Measurements from ENCODE around the gene RMI2. TPM values are rescaled to one million over a fixed set of nuclear protein-coding genes. Genes with fewer than 3 reads are reported as not detected.

The RMI2 gene
- polyA plus RNA-seq, 1 donor (not counting 4 experiments of a cell fraction or from before 2014, with no cell fraction given), result 6.8 TPM

DNA sequence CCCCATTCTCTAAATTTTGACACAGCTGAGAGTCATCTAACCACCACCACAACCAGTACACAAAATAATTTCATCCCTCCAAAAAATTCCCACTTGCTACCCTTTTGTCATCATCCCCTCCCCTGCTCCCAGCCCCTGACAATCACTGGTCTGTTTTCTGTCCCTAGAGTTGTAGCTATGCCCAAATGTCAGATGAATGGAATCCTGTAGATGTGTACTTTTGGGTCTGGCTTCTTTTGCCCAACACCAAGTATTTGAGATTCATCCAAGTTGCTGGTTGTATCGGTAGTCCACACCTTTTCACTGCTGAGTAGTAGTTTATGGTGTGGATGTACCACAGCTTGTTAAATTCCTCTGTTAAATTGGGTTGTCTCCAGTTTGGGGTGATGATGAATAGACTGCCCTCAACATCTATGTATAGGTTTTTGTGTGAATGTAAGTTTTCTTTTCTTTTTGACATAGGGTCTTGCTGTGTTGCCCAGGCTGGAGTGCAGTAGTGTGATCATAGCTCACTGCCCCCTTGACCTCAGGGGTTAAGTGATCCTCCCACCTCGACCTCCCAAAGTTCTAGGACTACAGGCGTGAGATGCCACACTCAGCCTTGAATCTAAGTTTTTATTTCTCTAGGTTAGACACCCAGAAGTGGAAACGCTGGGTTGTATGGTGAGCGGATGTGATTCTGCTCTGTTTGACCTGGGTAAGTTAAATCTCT is 14.6 kb upstream of the RMI2 start:
- no peak overlapping the region for H2AFZ ChIP-seq (ENCODE audit: control insufficient read depth, low read length)
- no peak overlapping the region for H3K9ac ChIP-seq (ENCODE audit: control insufficient read depth, extremely low read depth, insufficient read depth, low read length)
- H3K4me1 ChIP-seq (ENCODE audit: control insufficient read depth, extremely low read depth, insufficient read depth, low read length), result peaks cover 14% of the 10 kb centered on the region
- H3K4me3 ChIP-seq (ENCODE audit: control insufficient read depth in 2 of 3, extremely low read depth in 1 of 3, insufficient read depth in 2 of 3, low read depth in 1 of 3, low read length in 3 of 3), result no peak overlapping the region
- no peak overlapping the region for H3K27ac ChIP-seq (ENCODE audit: control insufficient read depth, insufficient read depth, low read length)
- H3K4me2 ChIP-seq (ENCODE audit: control insufficient read depth, extremely low read depth, insufficient read depth, low read depth, low read length), result no peak overlapping the region
- no peaks in the 10 kb centered on the region for H3K9me1 ChIP-seq (ENCODE audit: control insufficient read depth, extremely low read depth, insufficient read depth, low read length)
- dilution Hi-C loops (cut with MboI; ENCODE audit: extremely low pct_ligation_motif_present, low sequenced_read_pairs), result no loop called here
- TF ChIP-seq EZH2 (IDR thresholded peaks at IDR 0.05; ENCODE audit: low read length), result no peak
- TF ChIP-seq, protein P1, sequence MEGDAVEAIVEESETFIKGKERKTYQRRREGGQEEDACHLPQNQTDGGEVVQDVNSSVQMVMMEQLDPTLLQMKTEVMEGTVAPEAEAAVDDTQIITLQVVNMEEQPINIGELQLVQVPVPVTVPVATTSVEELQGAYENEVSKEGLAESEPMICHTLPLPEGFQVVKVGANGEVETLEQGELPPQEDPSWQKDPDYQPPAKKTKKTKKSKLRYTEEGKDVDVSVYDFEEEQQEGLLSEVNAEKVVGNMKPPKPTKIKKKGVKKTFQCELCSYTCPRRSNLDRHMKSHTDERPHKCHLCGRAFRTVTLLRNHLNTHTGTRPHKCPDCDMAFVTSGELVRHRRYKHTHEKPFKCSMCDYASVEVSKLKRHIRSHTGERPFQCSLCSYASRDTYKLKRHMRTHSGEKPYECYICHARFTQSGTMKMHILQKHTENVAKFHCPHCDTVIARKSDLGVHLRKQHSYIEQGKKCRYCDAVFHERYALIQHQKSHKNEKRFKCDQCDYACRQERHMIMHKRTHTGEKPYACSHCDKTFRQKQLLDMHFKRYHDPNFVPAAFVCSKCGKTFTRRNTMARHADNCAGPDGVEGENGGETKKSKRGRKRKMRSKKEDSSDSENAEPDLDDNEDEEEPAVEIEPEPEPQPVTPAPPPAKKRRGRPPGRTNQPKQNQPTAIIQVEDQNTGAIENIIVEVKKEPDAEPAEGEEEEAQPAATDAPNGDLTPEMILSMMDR (optimal IDR thresholded peaks at IDR 0.05 in 1 of 3, IDR thresholded peaks at IDR 0.05 in 1 of 3, conservative IDR thresholded peaks at IDR 0.05 in 1 of 3; ENCODE audit: extremely low read depth in 1 of 3, insufficient read depth in 2 of 3, low read length in 3 of 3), result no peak
- no peak for DNase-seq (ENCODE audit: low read depth, low spot score)
- FAIRE-seq, result no peak
- no peaks in the 10 kb centered on the region for H3K79me2 ChIP-seq (ENCODE audit: control insufficient read depth, insufficient read depth, low read length)
- H4K20me1 ChIP-seq (ENCODE audit: control insufficient read depth, extremely low read depth, insufficient read depth, low read length), result no peaks in the 10 kb centered on the region
- no peaks in the 10 kb centered on the region for H3K36me3 ChIP-seq (ENCODE audit: control insufficient read depth in 2 of 2, extremely low read depth in 1 of 2, insufficient read depth in 2 of 2, low read length in 2 of 2)
- H3K27me3 ChIP-seq (ENCODE audit: control insufficient read depth, extremely low read depth, insufficient read depth, low read length), result no peaks in the 10 kb centered on the region
- no peaks in the 10 kb centered on the region for H3K9me3 ChIP-seq (ENCODE audit: control insufficient read depth, low read depth, low read length)

DNA sequence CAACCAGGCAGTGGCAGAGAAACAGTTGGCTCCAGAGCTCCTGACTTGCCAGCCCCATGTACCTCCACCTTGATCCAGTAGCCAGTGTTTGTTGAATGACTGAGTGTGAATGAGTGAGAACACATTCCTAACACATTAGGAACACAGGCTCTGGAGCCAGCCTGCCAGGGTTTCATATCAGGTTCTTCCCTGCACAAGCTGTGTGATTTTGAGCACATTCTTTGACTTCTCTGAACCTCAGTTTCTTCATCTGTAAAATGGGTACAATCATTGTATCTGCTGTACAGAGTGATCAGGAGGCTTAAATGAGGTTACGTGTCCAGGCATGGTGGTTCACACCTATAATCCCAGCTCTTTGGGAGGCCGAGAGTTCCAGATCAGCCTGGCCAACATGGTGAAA is 13.3 kb upstream of the RMI2 start:
- Histone ChIP-seq H3K79me2 (ENCODE audit: control insufficient read depth, insufficient read depth, low read length) (no peaks in the 10 kb centered on the region), H3K9ac (ENCODE audit: control insufficient read depth, extremely low read depth, insufficient read depth, low read length) (no peak overlapping the region), H3K4me1 (ENCODE audit: control insufficient read depth, extremely low read depth, insufficient read depth, low read length) (peaks cover 14% of the 10 kb centered on the region), H3K4me2 (ENCODE audit: control insufficient read depth, extremely low read depth, insufficient read depth, low read depth, low read length) (no peak overlapping the region), H3K9me1 (ENCODE audit: control insufficient read depth, extremely low read depth, insufficient read depth, low read length) (no peaks in the 10 kb centered on the region), H2AFZ (ENCODE audit: control insufficient read depth, low read length) (no peak overlapping the region), H3K27ac (ENCODE audit: control insufficient read depth, insufficient read depth, low read length) (no peak overlapping the region), H3K27me3 (ENCODE audit: control insufficient read depth, extremely low read depth, insufficient read depth, low read length) (no peaks in the 10 kb centered on the region), H3K9me3 (ENCODE audit: control insufficient read depth, low read depth, low read length) (no peaks in the 10 kb centered on the region), H4K20me1 (ENCODE audit: control insufficient read depth, extremely low read depth, insufficient read depth, low read length) (no peaks in the 10 kb centered on the region), H3K4me3 (ENCODE audit: control insufficient read depth in 2 of 3, extremely low read depth in 1 of 3, insufficient read depth in 2 of 3, low read depth in 1 of 3, low read length in 3 of 3) (no peak overlapping the region), H3K36me3 (ENCODE audit: control insufficient read depth in 2 of 2, extremely low read depth in 1 of 2, insufficient read depth in 2 of 2, low read length in 2 of 2) (no peaks in the 10 kb centered on the region)
- no peak for DNase-seq (ENCODE audit: low read depth, low spot score)
- TF ChIP-seq EZH2 (IDR thresholded peaks at IDR 0.05; ENCODE audit: low read length), result no peak
- TF ChIP-seq, protein P1 (optimal IDR thresholded peaks at IDR 0.05 in 1 of 3, IDR thresholded peaks at IDR 0.05 in 1 of 3, conservative IDR thresholded peaks at IDR 0.05 in 1 of 3; ENCODE audit: extremely low read depth in 1 of 3, insufficient read depth in 2 of 3, low read length in 3 of 3), result no peak
- FAIRE-seq, result no peak
- dilution Hi-C loops (cut with MboI; ENCODE audit: extremely low pct_ligation_motif_present, low sequenced_read_pairs), result no loop called here
